Naive thymus-derived CD4-positive, alpha-beta T cell (primary cell): Measurements from ENCODE around the gene TSPOAP1. TPM values are rescaled to one million over a fixed set of nuclear protein-coding genes. Genes with fewer than 3 reads are reported as not detected.

Experiments used
- ATAC-seq: fragments of 150-1000 bp; cut with Tn5 transposase; 2 replicates; pipeline ENCODE4 v1.10.0; 2021; ENCODE audit warnings: mild to moderate bottlenecking, moderate library complexity
- CTCF ChIA-PET: fragments of 350-600 bp; sonication (Branson Sonifier 250); formaldehyde crosslinking; loops from one replicate; lab custom pipeline; 2021; ENCODE audit warnings: antibody characterized with exemption; lab: Charles Lee
- POLR2A ChIA-PET: fragments of 350-600 bp; sonication (Branson Sonifier 250); formaldehyde crosslinking; loops from one replicate; lab custom pipeline; 2021; ENCODE audit warnings: antibody characterized with exemption, inconsistent platforms; lab: Charles Lee
- DNase-seq, 9 donors: peaks; one replicate each; pipeline versions ENCODE4 v3.0.0 to v3.0.0-alpha.2; 2020 to 2022; ENCODE audit warnings: mixed read lengths in 1 of 9
- H3K27ac ChIP-seq: one replicate; pipeline ENCODE4 v1.7.0; 2013; ENCODE audit warnings: mild to moderate bottlenecking, low read depth, low read length, moderate library complexity
- H3K27me3 ChIP-seq, 2 donors: one replicate each; pipeline ENCODE4 v1.7.0; 2013; ENCODE audit warnings: low read length in 2 of 2, mild to moderate bottlenecking in 2 of 2, moderate library complexity in 2 of 2; ENCODE audit not compliant: control insufficient read depth in 2 of 2, insufficient read depth in 2 of 2
- H3K36me3 ChIP-seq, 3 experiments: 1 replicate in 2 of 3; 2 replicates in 1 of 3; pipeline ENCODE4 v1.7.0; 2013; ENCODE audit warnings: low read length in 3 of 3, mild to moderate bottlenecking in 3 of 3, moderate library complexity in 1 of 3; ENCODE audit not compliant: insufficient read depth in 3 of 3, control insufficient read depth in 2 of 3
- H3K4me1 ChIP-seq, 2 donors: one replicate each; pipeline ENCODE4 v1.7.0; 2013; ENCODE audit warnings: low read length in 2 of 2, mild to moderate bottlenecking in 2 of 2, moderate library complexity in 1 of 2; ENCODE audit not compliant: control insufficient read depth in 2 of 2, insufficient read depth in 2 of 2
- H3K4me3 ChIP-seq: 2 replicates; pipeline ENCODE4 v1.7.0; 2013; ENCODE audit warnings: mild to moderate bottlenecking, low read length
- H3K9me3 ChIP-seq, 3 experiments: 1 replicate in 2 of 3; 2 replicates in 1 of 3; pipeline ENCODE4 v1.7.0; 2013; ENCODE audit warnings: low read length in 3 of 3; ENCODE audit not compliant: control insufficient read depth in 2 of 3
- H3K27ac Mint-ChIP-seq, 9 donors: one replicate each; pipeline ENCODE4 v1.8.0; 2020 to 2022; ENCODE audit warnings: mixed read lengths in 9 of 9, mild to moderate bottlenecking in 8 of 9, moderate library complexity in 5 of 9, inconsistent platforms in 2 of 9
- H3K27me3 Mint-ChIP-seq, 5 donors: one replicate each; pipeline ENCODE4 v1.8.0; 2021 to 2022; ENCODE audit warnings: mixed read lengths in 5 of 5, mild to moderate bottlenecking in 1 of 5
- H3K36me3 Mint-ChIP-seq, 5 donors: one replicate each; pipeline ENCODE4 v1.8.0; 2020 to 2022; ENCODE audit warnings: mixed read lengths in 5 of 5, mild to moderate bottlenecking in 3 of 5, inconsistent platforms in 1 of 5
- H3K4me1 Mint-ChIP-seq, 7 donors: one replicate each; pipeline ENCODE4 v1.8.0; 2020 to 2022; ENCODE audit warnings: mixed read lengths in 7 of 7, mild to moderate bottlenecking in 3 of 7, inconsistent platforms in 1 of 7
- H3K4me3 Mint-ChIP-seq, 10 donors: one replicate each; pipeline ENCODE4 v1.8.0; 2020 to 2022; ENCODE audit warnings: mild to moderate bottlenecking in 10 of 10, mixed read lengths in 10 of 10, moderate library complexity in 6 of 10, inconsistent platforms in 2 of 10
- H3K9me3 Mint-ChIP-seq, 11 donors: one replicate each; pipeline ENCODE4 v1.8.0; 2020 to 2022; ENCODE audit warnings: mixed read lengths in 11 of 11, mild to moderate bottlenecking in 4 of 11, inconsistent platforms in 1 of 11, moderate library complexity in 1 of 11
- intact Hi-C, 2 donors: fragments of 100-400 bp; cut with micrococcal nuclease; formaldehyde crosslinking; loops; one replicate each; pipeline ENCODE4 v1.15.1; 2023
- polyA plus RNA-seq, 2 donors: library from polyadenylated mRNA; unstranded; fragments of 300-500 nt; fragmentation: Illumina TruSeq; gene quantifications; one replicate each; pipeline ENCODE4 v1.2.3, GENCODE V29; 2021
- total RNA-seq, 6 experiments: library from RNA in 5 of 6; stranded (reverse) in 5 of 6; gene quantifications; 1 replicate in 5 of 6; 2 replicates in 1 of 6; pipeline ENCODE4 v1.2.3 and lab custom pipeline; 2021 to 2026

The TSPOAP1 gene
- total and polyA plus RNA-seq, 7 experiments from 2014 or later: 0.20 to 62.5 (median 11.8) TPM

GRCh38 chr17:58363457-58364185 lies 35.0 kb upstream of the TSPOAP1 start:
- Histone ChIP-seq H3K4me1 (no peaks in the 10 kb centered on the region), H3K4me3 (no peak overlapping the region), H3K27me3 (no peaks in the 10 kb centered on the region), H3K36me3 (peaks cover 0 to 2% (median 0%) of the 10 kb centered on the region in 3 experiments), H3K27ac (no peak overlapping the region), H3K9me3 (no peaks in the 10 kb centered on the region)
- peaks cover 0 to 8% (median 4%) of the 10 kb centered on the region in 5 donors for H3K36me3 Mint-ChIP-seq
- H3K27me3 Mint-ChIP-seq: no peaks in the 10 kb centered on the region
- H3K27ac Mint-ChIP-seq: peak overlapping the region in 2 of 9 donors; percentile 21 to 34
- H3K4me3 Mint-ChIP-seq: no peak overlapping the region
- intact Hi-C loops: no loop called here
- POLR2A ChIA-PET: interaction anchor here (0.7 to 16.4 kb wide), 4 partner anchors 9 to 46 kb away, joined by 3 to 521 read pairs (median 6); partner anchors contain the start of gene SUPT4H1
- CTCF ChIA-PET: interaction anchor here (1.0 kb wide), 1 partner anchor 9 kb away, joined by 3 read pairs; no protein-coding TSS in a partner anchor
- no peak for ATAC-seq
- H3K4me1 Mint-ChIP-seq: peaks cover 5 to 19% (median 9%) of the 10 kb centered on the region in 7 donors
- no peak for DNase-seq
- no peaks in the 10 kb centered on the region for H3K9me3 Mint-ChIP-seq

- H3K27me3 Mint-ChIP-seq: no peaks in the 10 kb centered on the region
- peak overlapping the region in 2 of 9 donors; percentile 22 to 32 for H3K27ac Mint-ChIP-seq
- H3K4me3 ChIP-seq: no peak overlapping the region
- H3K4me1 Mint-ChIP-seq: peaks cover 5 to 19% (median 9%) of the 10 kb centered on the region in 7 donors
- DNase-seq (no peak), ATAC-seq (no peak)
- H3K9me3 ChIP-seq: no peaks in the 10 kb centered on the region
- H3K4me1 ChIP-seq: no peaks in the 10 kb centered on the region
- ChIA-PET POLR2A (interaction anchor here (1.3 to 16.4 kb wide), 4 partner anchors 8 to 24 kb away, joined by 3 to 521 read pairs (median 6); partner anchors contain the start of gene SUPT4H1), CTCF (interaction anchor here (0.7 to 1.1 kb wide), 2 partner anchors 42 to 45 kb away, joined by 3 to 5 read pairs; no protein-coding TSS in a partner anchor)
- H3K27ac ChIP-seq: no peak overlapping the region
- intact Hi-C loops: no loop called here
- peaks cover 0 to 8% (median 0%) of the 10 kb centered on the region in 5 donors for H3K36me3 Mint-ChIP-seq
- no peaks in the 10 kb centered on the region for H3K9me3 Mint-ChIP-seq
- H3K36me3 ChIP-seq: peaks cover 0 to 5% (median 0%) of the 10 kb centered on the region in 3 experiments
- H3K27me3 ChIP-seq: no peaks in the 10 kb centered on the region
- H3K4me3 Mint-ChIP-seq: no peak overlapping the region
These were observed 33.9 kb upstream of the TSPOAP1 start for GRCh38 chr17:58362368-58363014.

- intact Hi-C loops: no loop called here
- no peak for DNase-seq
- ChIA-PET CTCF (interaction anchor here (0.8 to 2.3 kb wide), 4 partner anchors 7 to 143 kb away, joined by 3 to 9 read pairs (median 4); partner anchors contain the start of gene RNF43), POLR2A (interaction anchor here (1.0 to 16.4 kb wide), 4 partner anchors 11 to 43 kb away, joined by 3 to 521 read pairs (median 4); no protein-coding TSS in a partner anchor)
- H3K27ac Mint-ChIP-seq: peak overlapping the region in 4 of 9 donors; percentile 4 to 84 (median 22)
- Histone ChIP-seq H3K4me1 (no peaks in the 10 kb centered on the region), H3K27me3 (no peaks in the 10 kb centered on the region), H3K4me3 (no peak overlapping the region), H3K27ac (no peak overlapping the region), H3K36me3 (peaks cover 0 to 5% (median 0%) of the 10 kb centered on the region in 3 experiments), H3K9me3 (no peaks in the 10 kb centered on the region)
- peaks cover 6 to 20% (median 9%) of the 10 kb centered on the region in 7 donors for H3K4me1 Mint-ChIP-seq
- H3K4me3 Mint-ChIP-seq: no peak overlapping the region
- H3K27me3 Mint-ChIP-seq: no peaks in the 10 kb centered on the region
- ATAC-seq: no peak
- peaks cover 0 to 2% (median 0%) of the 10 kb centered on the region in 11 donors for H3K9me3 Mint-ChIP-seq
- peaks cover 0 to 11% (median 4%) of the 10 kb centered on the region in 5 donors for H3K36me3 Mint-ChIP-seq
These were observed 31.9 kb upstream of the TSPOAP1 start for GRCh38 chr17:58360296-58361063.

- Mint-ChIP-seq H3K9me3 (peaks cover 0 to 2% (median 0%) of the 10 kb centered on the region in 11 donors), H3K4me1 (peaks cover 11 to 25% (median 18%) of the 10 kb centered on the region in 7 donors), H3K27me3 (no peaks in the 10 kb centered on the region), H3K36me3 (peaks cover 0 to 11% (median 6%) of the 10 kb centered on the region in 5 donors), H3K27ac (no peak overlapping the region), H3K4me3 (no peak overlapping the region)
- intact Hi-C loops: no loop called here
- H3K4me1 ChIP-seq: no peaks in the 10 kb centered on the region
- POLR2A ChIA-PET: interaction anchor here (1.5 to 16.4 kb wide), 2 partner anchors 20 to 31 kb away, joined by 4 to 521 read pairs; no protein-coding TSS in a partner anchor
- peaks cover 0 to 5% (median 0%) of the 10 kb centered on the region in 3 experiments for H3K36me3 ChIP-seq
- DNase-seq: no peak
- no peak overlapping the region for H3K4me3 ChIP-seq
- no peaks in the 10 kb centered on the region for H3K27me3 ChIP-seq
- CTCF ChIA-PET: interaction anchor here (1.2 to 1.4 kb wide), 2 partner anchors 14 to 59 kb away, joined by 3 read pairs; no protein-coding TSS in a partner anchor
- no peaks in the 10 kb centered on the region for H3K9me3 ChIP-seq
- ATAC-seq: no peak
- H3K27ac ChIP-seq: no peak overlapping the region
These were observed 30.0 kb upstream of the TSPOAP1 start for GRCh38 chr17:58358408-58359172.

- ChIA-PET POLR2A (interaction anchor here (1.5 to 16.4 kb wide), 2 partner anchors 19 to 30 kb away, joined by 4 to 521 read pairs; no protein-coding TSS in a partner anchor), CTCF (interaction anchor here (1.2 to 1.4 kb wide), 2 partner anchors 13 to 60 kb away, joined by 3 read pairs; no protein-coding TSS in a partner anchor)
- Mint-ChIP-seq H3K27me3 (no peaks in the 10 kb centered on the region), H3K27ac (peak overlapping the region in 1 of 9 donors; percentile 34), H3K36me3 (peaks cover 0 to 15% (median 6%) of the 10 kb centered on the region in 5 donors), H3K4me3 (no peak overlapping the region), H3K9me3 (peaks cover 0 to 2% (median 0%) of the 10 kb centered on the region in 11 donors), H3K4me1 (peaks cover 18 to 34% (median 28%) of the 10 kb centered on the region in 7 donors)
- Histone ChIP-seq H3K4me3 (no peak overlapping the region), H3K36me3 (peaks cover 0 to 5% (median 0%) of the 10 kb centered on the region in 3 experiments), H3K4me1 (peaks cover 7 to 8% of the 10 kb centered on the region in 2 donors), H3K9me3 (no peaks in the 10 kb centered on the region), H3K27ac (no peak overlapping the region), H3K27me3 (no peaks in the 10 kb centered on the region)
- no peak for DNase-seq
- intact Hi-C loops: no loop called here
- ATAC-seq: no peak
These were observed 29.0 kb upstream of the TSPOAP1 start for GRCh38 chr17:58357312-58358297.
